WI38 (cell line): ENCODE measurements around the gene MKLN1.

Experiments used
- H3K4me3 ChIP-seq: 2 replicates; pipeline ENCODE4 v1.5.1; 2011; ENCODE audit warnings: low read depth, mild to moderate bottlenecking, control low read depth, low read length
- TF ChIP-seq, protein P1 (sequence below): IDR thresholded peaks from 2 replicates; pipeline ENCODE4 v1.5.1; 2012; ENCODE audit warnings: low read depth, mild to moderate bottlenecking, control low read depth, low read length

Gene MKLN1

DNA sequence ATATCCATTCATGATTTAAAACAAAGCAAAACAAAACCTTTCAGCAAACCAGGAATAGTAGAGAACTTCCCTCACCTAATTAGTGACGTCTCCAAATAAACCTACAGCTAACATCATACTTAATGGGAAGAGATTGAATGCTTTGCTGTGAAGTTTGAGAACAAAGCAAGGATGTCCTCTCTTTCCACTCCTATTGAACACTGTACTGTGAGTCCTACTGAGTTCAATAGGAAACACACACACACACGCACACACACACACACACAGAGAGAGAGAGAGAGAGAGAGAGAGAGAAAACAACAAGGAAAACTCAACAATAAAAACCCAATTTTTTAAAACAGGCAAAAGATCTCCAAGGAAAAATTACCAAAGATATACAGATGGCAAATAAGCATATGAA is 196.4 kb downstream of the MKLN1 start:
- TF ChIP-seq, protein P1, sequence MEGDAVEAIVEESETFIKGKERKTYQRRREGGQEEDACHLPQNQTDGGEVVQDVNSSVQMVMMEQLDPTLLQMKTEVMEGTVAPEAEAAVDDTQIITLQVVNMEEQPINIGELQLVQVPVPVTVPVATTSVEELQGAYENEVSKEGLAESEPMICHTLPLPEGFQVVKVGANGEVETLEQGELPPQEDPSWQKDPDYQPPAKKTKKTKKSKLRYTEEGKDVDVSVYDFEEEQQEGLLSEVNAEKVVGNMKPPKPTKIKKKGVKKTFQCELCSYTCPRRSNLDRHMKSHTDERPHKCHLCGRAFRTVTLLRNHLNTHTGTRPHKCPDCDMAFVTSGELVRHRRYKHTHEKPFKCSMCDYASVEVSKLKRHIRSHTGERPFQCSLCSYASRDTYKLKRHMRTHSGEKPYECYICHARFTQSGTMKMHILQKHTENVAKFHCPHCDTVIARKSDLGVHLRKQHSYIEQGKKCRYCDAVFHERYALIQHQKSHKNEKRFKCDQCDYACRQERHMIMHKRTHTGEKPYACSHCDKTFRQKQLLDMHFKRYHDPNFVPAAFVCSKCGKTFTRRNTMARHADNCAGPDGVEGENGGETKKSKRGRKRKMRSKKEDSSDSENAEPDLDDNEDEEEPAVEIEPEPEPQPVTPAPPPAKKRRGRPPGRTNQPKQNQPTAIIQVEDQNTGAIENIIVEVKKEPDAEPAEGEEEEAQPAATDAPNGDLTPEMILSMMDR, result no peak

DNA sequence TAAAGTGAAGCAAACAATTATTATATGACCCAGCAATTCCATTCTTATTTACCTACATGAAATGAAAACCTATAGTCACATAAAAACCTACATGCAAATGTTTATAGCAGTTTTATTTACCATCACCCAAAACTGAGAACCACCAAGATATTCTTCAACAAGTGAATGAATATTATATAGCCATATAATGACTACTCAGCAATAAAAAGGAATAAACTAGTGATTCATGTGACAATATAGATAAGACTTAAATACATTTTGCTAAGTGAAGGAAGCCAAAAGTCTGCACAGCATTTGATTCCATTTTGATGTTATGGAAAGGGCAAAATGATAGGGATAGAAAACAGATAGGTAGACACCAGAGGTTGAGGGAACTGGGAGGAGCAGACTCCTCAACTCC is 197.0 kb downstream of the MKLN1 start:
- TF ChIP-seq, protein P1, result no peak
- H3K4me3 ChIP-seq, result no peak overlapping the region

More for the DNA sequence above, 196.4 kb downstream of the MKLN1 start:
- no peak overlapping the region for H3K4me3 ChIP-seq

DNA sequence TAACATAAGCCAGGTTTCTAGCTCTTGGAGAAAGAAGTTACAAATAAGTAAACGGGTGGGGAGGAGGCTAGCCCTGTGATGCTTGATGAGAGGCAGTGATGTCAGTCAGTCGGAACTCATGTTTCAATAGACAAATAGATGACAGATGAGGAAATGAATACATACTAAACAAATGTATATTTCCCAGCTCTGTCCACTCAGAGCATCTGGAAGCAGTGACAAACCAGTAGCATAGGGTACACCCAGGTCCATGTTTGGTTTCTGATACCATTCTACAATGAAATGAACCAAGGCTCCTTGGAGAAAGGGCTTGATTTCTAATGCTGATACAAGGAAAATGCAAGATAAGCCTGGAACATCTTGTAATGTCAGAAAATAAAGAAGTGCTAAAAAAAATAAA is 198.1 kb downstream of the MKLN1 start:
- TF ChIP-seq, protein P1, result no peak
- H3K4me3 ChIP-seq, result no peak overlapping the region

DNA sequence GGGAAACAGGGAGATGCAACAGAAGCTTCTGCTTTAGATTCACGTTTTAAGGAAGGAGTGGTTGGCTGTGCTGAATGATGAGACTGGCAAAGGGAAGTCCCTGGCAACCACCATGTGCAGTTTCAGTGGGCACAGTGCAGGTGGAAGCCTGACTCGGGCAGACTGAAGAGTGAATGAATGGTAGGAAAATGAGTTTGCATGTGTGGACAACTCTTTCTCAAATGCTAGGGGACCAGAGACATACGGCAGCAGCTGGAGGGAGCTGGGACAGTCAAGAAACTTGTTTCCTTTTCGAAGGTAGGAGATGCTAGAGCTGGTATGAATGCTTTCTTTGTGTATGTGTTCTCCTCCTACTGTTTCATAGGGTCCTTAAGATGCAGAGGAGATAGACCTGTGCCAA is 199.8 kb downstream of the MKLN1 start:
- H3K4me3 ChIP-seq, result no peak overlapping the region
- TF ChIP-seq, protein P1, result no peak

DNA sequence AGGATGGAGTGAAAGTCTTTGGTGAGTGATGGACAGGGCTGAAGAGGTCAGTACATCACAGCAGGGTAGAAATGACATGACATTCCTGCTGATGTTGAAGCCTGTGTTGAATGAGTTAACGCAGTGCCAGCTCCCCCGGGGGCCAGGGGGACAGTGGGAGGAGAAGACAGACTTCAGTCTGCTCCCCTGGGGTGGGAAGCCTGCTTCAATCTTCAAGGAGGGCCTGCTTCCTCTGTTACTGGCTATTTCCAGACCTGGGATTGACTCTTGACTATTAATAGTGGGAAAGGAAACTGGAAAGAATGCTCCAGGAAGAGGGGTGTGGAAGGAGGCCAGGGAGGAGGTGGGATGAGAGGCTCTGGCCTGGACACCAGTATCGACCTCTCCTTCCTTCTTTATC is 201.5 kb downstream of the MKLN1 start:
- TF ChIP-seq, protein P1, result no peak
- no peak overlapping the region for H3K4me3 ChIP-seq

DNA sequence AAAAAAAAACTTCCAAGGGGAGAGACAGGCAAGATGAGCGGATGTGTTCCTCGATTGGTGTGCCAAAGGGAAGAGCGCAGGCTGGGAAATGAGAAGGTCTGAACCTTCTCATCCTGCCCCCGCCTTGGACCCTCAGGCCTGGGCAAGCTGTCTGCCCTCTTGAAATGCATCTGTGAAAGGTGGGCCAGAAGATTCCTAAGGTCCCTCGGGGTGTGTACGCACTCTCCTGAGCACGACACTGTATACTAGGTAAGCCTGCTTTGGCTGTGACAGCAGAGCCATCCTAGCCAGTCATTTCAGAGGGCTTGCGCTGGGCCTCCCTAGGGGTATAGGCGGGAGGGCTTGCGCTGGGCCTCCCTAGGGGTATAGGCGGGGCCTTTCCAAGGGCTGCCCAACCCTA is 201.9 kb downstream of the MKLN1 start:
- TF ChIP-seq, protein P1, result no peak
- no peak overlapping the region for H3K4me3 ChIP-seq

DNA sequence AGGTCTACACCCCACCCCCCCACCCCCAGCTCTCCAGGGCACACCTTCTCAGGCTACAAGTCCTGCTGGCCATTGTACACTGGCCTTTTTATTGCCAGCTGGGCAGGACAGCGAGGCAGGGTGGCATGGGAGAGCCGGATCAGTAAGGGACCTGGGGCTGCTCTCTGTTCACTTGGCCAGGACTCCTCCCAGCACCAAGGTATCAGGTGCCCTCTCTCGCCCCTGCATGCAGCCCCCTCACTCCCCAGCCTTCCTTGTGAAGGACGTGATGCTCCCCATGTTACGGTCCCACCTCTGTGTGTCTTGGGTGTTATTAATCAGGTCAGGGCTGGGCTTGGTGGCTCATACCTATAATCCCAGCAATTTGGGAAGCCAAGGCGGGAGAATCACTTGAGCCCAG is 202.5 kb downstream of the MKLN1 start:
- TF ChIP-seq, protein P1, result no peak
- H3K4me3 ChIP-seq, result no peak overlapping the region
